ENCODE measurements around the gene GNRH2. TPM values are rescaled to one million over a fixed set of nuclear protein-coding genes. Genes with fewer than 3 reads are reported as not detected.

Gene GNRH2
- total RNA-seq (not detected), polyA plus RNA-seq (not detected)

- DNase-seq (no peak), FAIRE-seq (no peak), ATAC-seq (no peak)
- TF ChIP-seq CTCF (IDR thresholded peaks at IDR 0.05): no peak
- H3K4me1 ChIP-seq: peaks cover 0 to 21% (median 6%) of the 10 kb centered on the region in 3 donors
- intact Hi-C loops (cut with DNase I): no loop called here
- H3K36me3 ChIP-seq: peaks cover 0 to 24% (median 8%) of the 10 kb centered on the region in 3 donors
- H3K27ac ChIP-seq: peak within 1 kb of the TSS in 2 of 4 donors; percentile 69 to 70
- WGBS, 2 donors: 81 to 91% methylated on average over 2 to 3 of the region's 3 CpGs
- no peaks in the 10 kb centered on the region for H3K9me3 ChIP-seq
- H3K4me3 ChIP-seq: no peak within 1 kb of the TSS
- no peaks in the 10 kb centered on the region for H3K27me3 ChIP-seq
Measured at GRCh38 chr20:3043322-3043721, at the start of gene GNRH2. Gene GNRH2 (plus strand): TSS chr20:3043622. CDS start chr20:3044415, 793 bp downstream.

- no peak overlapping the region for H3K27ac ChIP-seq
- H3K4me3 ChIP-seq: no peak overlapping the region
- no peaks in the 10 kb centered on the region for H3K27me3 ChIP-seq
- H3K36me3 ChIP-seq: peaks cover 0 to 6% (median 0%) of the 10 kb centered on the region in 3 donors
- H3K4me1 ChIP-seq: no peaks in the 10 kb centered on the region
- no peak for TF ChIP-seq CTCF (IDR thresholded peaks at IDR 0.05)
- WGBS, 2 donors: 57 to 69% methylated on average over 2 of the region's 2 CpGs
- ATAC-seq (no peak), DNase-seq (no peak), FAIRE-seq (no peak)
- intact Hi-C loops (cut with DNase I): no loop called here
- H3K9me3 ChIP-seq: no peaks in the 10 kb centered on the region
Measured at GRCh38 chr20:2995796-2996195, 47.6 kb upstream of the GNRH2 start.

GRCh38 chr20:2998728-2999127, 44.7 kb upstream of the GNRH2 start:
- H3K27me3 ChIP-seq: no peaks in the 10 kb centered on the region

GRCh38 chr20:3000852-3001523, 42.4 kb upstream of the GNRH2 start:
- no peak overlapping the region for H3K4me3 ChIP-seq
- FAIRE-seq (peak; percentile 92), ATAC-seq (peak; percentile 50 to 91 (median 82)), DNase-seq (no peak)
- no peaks in the 10 kb centered on the region for H3K9me3 ChIP-seq
- 34 to 45% methylated on average over 7 of the region's 7 CpGs for WGBS, 2 donors
- H3K4me1 ChIP-seq: no peaks in the 10 kb centered on the region
- no peak overlapping the region for H3K27ac ChIP-seq
- intact Hi-C loops (cut with DNase I): no loop called here
- TF ChIP-seq CTCF (IDR thresholded peaks at IDR 0.05): peak in 2 of 4 donors; percentile 33 to 36
- no peaks in the 10 kb centered on the region for H3K27me3 ChIP-seq
- peaks cover 0 to 6% (median 0%) of the 10 kb centered on the region in 3 donors for H3K36me3 ChIP-seq

More at GRCh38 chr20:2998728-2999127, 44.7 kb upstream of the GNRH2 start:
- no peak overlapping the region for H3K4me3 ChIP-seq
- TF ChIP-seq CTCF (IDR thresholded peaks at IDR 0.05): no peak
- H3K4me1 ChIP-seq: no peaks in the 10 kb centered on the region
- peak; percentile 89 for FAIRE-seq
- no peaks in the 10 kb centered on the region for H3K36me3 ChIP-seq
- intact Hi-C loops (cut with DNase I): no loop called here
- H3K27ac ChIP-seq: no peak overlapping the region
- DNase-seq: no peak
- ATAC-seq: no peak
- no peaks in the 10 kb centered on the region for H3K9me3 ChIP-seq

- DNase-seq (no peak), ATAC-seq (no peak), FAIRE-seq (no peak)
- H3K4me3 ChIP-seq: no peak overlapping the region
- TF ChIP-seq CTCF (IDR thresholded peaks at IDR 0.05): no peak
- WGBS, 2 donors: 89 to 90% methylated on average over 2 of the region's 2 CpGs
- intact Hi-C loops (cut with DNase I): no loop called here
- no peaks in the 10 kb centered on the region for H3K4me1 ChIP-seq
- H3K27me3 ChIP-seq: no peaks in the 10 kb centered on the region
- peaks cover 0 to 6% (median 0%) of the 10 kb centered on the region in 3 donors for H3K36me3 ChIP-seq
- H3K9me3 ChIP-seq: no peaks in the 10 kb centered on the region
- H3K27ac ChIP-seq: no peak overlapping the region
Measured at GRCh38 chr20:3003416-3003815, 40.0 kb upstream of the GNRH2 start.

Data from pancreas (tissue), 10 donors.